ENCODE results near the gene PMEL.

DNA sequence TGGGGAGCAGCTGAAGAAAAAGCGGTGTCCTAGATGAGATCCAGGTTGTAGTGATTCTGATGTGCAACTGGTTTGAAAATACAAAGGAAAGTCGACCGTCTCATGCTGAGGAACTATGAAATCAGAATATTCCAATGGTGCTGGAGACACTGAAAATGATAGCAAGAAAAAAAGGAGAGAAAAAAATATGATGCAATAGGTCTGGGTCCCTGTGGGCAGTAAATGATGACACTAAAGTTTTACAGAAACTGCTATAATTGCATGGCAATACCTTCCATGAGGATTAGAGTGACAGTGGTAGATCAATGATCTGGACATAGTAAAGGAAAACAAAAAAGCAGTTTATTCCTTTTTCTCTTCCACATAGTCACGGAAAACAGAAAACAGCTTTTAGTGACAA, 40.5 kb downstream of the PMEL start:
- TF ChIP-seq, protein P1, sequence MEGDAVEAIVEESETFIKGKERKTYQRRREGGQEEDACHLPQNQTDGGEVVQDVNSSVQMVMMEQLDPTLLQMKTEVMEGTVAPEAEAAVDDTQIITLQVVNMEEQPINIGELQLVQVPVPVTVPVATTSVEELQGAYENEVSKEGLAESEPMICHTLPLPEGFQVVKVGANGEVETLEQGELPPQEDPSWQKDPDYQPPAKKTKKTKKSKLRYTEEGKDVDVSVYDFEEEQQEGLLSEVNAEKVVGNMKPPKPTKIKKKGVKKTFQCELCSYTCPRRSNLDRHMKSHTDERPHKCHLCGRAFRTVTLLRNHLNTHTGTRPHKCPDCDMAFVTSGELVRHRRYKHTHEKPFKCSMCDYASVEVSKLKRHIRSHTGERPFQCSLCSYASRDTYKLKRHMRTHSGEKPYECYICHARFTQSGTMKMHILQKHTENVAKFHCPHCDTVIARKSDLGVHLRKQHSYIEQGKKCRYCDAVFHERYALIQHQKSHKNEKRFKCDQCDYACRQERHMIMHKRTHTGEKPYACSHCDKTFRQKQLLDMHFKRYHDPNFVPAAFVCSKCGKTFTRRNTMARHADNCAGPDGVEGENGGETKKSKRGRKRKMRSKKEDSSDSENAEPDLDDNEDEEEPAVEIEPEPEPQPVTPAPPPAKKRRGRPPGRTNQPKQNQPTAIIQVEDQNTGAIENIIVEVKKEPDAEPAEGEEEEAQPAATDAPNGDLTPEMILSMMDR (IDR thresholded peaks at IDR 0.05) = no peak
- no peak for TF ChIP-seq POLR2A (IDR thresholded peaks at IDR 0.05)

Measured in thyroid gland (tissue), 4 donors.